B cell (primary cell): ENCODE data around the gene CKM.

ENCODE experiments used
- EZH2 ChIP-seq: IDR thresholded peaks from 2 replicates; pipeline ENCODE4 v1.6.1; 2012; ENCODE audit warnings: borderline replicate concordance, low read depth, mild to moderate bottlenecking, moderate library complexity, low read length; ENCODE audit not compliant: insufficient read depth, poor library complexity, severe bottlenecking
- TF ChIP-seq, protein P1 (sequence below): fragments of 200-600 bp; IDR thresholded peaks from one replicate; pipeline ENCODE4 v1.8.0; 2022; ENCODE audit warnings: antibody characterized with exemption, mild to moderate bottlenecking

DNA sequence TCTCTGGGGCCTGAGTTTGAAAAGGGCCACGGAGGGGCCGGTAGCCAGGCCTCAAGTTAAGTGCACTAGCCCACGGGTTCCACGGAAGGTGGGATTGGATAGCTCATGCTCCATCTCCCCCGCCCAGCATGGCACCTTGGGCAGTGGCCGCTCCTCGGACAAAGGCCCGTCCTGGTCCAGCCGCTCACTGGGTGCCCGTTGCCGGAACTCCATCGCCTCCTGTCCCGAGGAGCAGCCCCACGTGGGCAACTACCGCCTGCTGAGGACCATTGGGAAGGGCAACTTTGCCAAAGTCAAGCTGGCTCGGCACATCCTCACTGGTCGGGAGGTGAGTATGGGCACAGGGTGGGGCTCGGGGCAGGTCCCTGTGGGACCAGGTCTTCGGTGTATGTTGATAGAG is 63.8 kb downstream of the CKM start:
- TF ChIP-seq EZH2: no peak
- TF ChIP-seq, protein P1, sequence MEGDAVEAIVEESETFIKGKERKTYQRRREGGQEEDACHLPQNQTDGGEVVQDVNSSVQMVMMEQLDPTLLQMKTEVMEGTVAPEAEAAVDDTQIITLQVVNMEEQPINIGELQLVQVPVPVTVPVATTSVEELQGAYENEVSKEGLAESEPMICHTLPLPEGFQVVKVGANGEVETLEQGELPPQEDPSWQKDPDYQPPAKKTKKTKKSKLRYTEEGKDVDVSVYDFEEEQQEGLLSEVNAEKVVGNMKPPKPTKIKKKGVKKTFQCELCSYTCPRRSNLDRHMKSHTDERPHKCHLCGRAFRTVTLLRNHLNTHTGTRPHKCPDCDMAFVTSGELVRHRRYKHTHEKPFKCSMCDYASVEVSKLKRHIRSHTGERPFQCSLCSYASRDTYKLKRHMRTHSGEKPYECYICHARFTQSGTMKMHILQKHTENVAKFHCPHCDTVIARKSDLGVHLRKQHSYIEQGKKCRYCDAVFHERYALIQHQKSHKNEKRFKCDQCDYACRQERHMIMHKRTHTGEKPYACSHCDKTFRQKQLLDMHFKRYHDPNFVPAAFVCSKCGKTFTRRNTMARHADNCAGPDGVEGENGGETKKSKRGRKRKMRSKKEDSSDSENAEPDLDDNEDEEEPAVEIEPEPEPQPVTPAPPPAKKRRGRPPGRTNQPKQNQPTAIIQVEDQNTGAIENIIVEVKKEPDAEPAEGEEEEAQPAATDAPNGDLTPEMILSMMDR: no peak
